OCI-M1 (cell line): ENCODE results near the gene CCNDBP1.

Experiments
- DNase-seq: peaks from one replicate; lab custom pipeline; 2025; lab: John Stamatoyannopoulos, UW

Gene CCNDBP1

DNA sequence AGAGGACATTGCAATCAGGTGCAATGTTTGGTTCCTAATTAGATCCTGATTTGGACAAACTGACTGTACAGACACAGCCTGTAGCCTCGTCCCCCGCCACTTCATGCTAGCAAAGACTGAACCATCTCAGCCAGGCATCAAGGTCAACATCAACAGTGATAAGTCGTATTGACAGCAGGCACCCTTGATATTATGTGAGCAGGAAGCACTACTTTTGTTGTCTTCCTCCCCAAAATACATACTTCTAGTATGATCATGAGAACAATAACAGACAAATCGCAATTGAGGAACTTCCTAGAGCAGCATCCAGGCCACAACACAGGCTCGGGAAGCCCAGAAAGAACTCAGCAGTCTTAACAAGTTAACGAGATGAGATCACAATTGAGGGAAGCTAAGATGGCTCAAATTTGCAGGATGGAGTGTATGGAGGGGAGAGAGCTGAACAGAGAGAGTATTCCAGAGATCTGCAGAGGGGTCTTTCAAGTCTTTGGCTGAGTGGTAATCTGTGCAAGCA lies 61.1 kb downstream of the CCNDBP1 start:
- no peak for DNase-seq
